Measurements from ENCODE around the gene CCBE1. TPM values are rescaled to one million over a fixed set of nuclear protein-coding genes. Genes with fewer than 3 reads are reported as not detected.

The CCBE1 gene
- total RNA-seq, 1 experiment from 2014 or later = 0.09 TPM

DNA sequence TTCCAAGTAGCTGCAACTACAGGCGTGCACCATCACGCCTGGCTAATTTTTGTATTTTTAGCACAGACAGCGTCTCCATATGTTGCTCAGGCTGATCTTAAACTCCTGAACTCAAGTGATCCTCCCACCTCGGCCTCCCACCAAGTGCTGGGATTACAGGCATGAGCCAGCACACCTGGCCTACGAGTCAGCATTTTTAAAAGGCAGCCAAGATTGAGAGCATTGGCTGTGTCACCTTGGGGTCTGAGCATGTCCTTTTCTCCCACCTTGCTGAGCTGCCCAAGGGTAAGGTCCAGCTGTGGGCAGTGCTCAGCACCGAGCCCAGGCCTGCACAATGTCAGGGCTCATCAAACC, 195.3 kb downstream of the CCBE1 start:
- Histone ChIP-seq H3K27me3 (replicated peaks; ENCODE audit: control insufficient read depth, insufficient read depth, low read length) (no peaks in the 10 kb centered on the region), H3K4me1 (no peaks in the 10 kb centered on the region), H3K4me3 (ENCODE audit: low read depth, low read length) (no peak overlapping the region), H3K36me3 (ENCODE audit: control insufficient read depth, insufficient read depth, low read length) (no peaks in the 10 kb centered on the region), H3K9me3 (no peaks in the 10 kb centered on the region)
- Mint-ChIP-seq H3K9me3 (ENCODE audit: unreplicated experiment) (no peaks in the 10 kb centered on the region), H3K27me3 (ENCODE audit: insufficient read depth, unreplicated experiment) (no peaks in the 10 kb centered on the region), H3K4me3 (ENCODE audit: unreplicated experiment) (no peak overlapping the region), H3K4me1 (ENCODE audit: low read depth, unreplicated experiment) (no peaks in the 10 kb centered on the region), H3K27ac (ENCODE audit: unreplicated experiment) (no peak overlapping the region), H3K36me3 (ENCODE audit: insufficient read depth, unreplicated experiment) (no peaks in the 10 kb centered on the region)
- POLR2A ChIA-PET = no interaction called here
- TF ChIP-seq, protein P1, sequence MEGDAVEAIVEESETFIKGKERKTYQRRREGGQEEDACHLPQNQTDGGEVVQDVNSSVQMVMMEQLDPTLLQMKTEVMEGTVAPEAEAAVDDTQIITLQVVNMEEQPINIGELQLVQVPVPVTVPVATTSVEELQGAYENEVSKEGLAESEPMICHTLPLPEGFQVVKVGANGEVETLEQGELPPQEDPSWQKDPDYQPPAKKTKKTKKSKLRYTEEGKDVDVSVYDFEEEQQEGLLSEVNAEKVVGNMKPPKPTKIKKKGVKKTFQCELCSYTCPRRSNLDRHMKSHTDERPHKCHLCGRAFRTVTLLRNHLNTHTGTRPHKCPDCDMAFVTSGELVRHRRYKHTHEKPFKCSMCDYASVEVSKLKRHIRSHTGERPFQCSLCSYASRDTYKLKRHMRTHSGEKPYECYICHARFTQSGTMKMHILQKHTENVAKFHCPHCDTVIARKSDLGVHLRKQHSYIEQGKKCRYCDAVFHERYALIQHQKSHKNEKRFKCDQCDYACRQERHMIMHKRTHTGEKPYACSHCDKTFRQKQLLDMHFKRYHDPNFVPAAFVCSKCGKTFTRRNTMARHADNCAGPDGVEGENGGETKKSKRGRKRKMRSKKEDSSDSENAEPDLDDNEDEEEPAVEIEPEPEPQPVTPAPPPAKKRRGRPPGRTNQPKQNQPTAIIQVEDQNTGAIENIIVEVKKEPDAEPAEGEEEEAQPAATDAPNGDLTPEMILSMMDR (IDR thresholded peaks at IDR 0.05; ENCODE audit: insufficient read depth in 1 of 2, low read depth in 1 of 2, low read length in 1 of 2, severe bottlenecking in 1 of 2, unreplicated experiment in 1 of 2) = no peak
- no peak for DNase-seq
- intact Hi-C loops (cut with micrococcal nuclease; ENCODE audit: unreplicated experiment) = no loop called here
- CTCF ChIA-PET = no interaction called here
- no TSS peak for BruUV-seq (replicated peaks)

DNA sequence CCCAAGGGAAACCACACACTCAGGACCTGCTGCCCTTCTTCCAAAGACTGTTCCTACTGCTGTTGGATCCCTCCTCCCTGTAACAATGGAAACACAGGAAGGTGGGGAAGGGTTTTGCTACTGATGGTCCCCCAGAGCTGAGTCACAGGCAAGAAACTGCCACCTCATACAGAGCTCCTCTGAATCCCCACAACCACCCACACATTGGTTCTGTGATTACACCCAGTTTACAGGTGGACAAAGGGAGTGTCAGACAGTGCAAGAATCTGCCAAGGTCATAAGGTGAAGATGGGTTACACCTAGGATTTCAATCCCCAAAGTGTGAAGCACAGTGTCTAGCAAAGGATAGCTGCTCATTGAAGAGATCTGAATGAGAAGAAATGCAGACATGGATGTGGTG, 196.5 kb downstream of the CCBE1 start:
- H3K9me3 Mint-ChIP-seq (ENCODE audit: unreplicated experiment) = no peaks in the 10 kb centered on the region
- H3K4me1 Mint-ChIP-seq (ENCODE audit: low read depth, unreplicated experiment) = no peaks in the 10 kb centered on the region
- DNase-seq = no peak
- TF ChIP-seq, protein P1 (IDR thresholded peaks at IDR 0.05; ENCODE audit: insufficient read depth in 1 of 2, low read depth in 1 of 2, low read length in 1 of 2, severe bottlenecking in 1 of 2, unreplicated experiment in 1 of 2) = no peak
- Histone ChIP-seq H3K4me1 (no peaks in the 10 kb centered on the region), H3K36me3 (ENCODE audit: control insufficient read depth, insufficient read depth, low read length) (no peaks in the 10 kb centered on the region), H3K27me3 (replicated peaks; ENCODE audit: control insufficient read depth, insufficient read depth, low read length) (no peaks in the 10 kb centered on the region), H3K4me3 (ENCODE audit: low read depth, low read length) (no peak overlapping the region), H3K9me3 (no peaks in the 10 kb centered on the region)
- BruUV-seq (replicated peaks) = no TSS peak
- no peak overlapping the region for H3K4me3 Mint-ChIP-seq (ENCODE audit: unreplicated experiment)
- CTCF ChIA-PET = no interaction called here
- intact Hi-C loops (cut with micrococcal nuclease; ENCODE audit: unreplicated experiment) = no loop called here
- H3K36me3 Mint-ChIP-seq (ENCODE audit: insufficient read depth, unreplicated experiment) = no peaks in the 10 kb centered on the region
- no peak overlapping the region for H3K27ac Mint-ChIP-seq (ENCODE audit: unreplicated experiment)
- no peaks in the 10 kb centered on the region for H3K27me3 Mint-ChIP-seq (ENCODE audit: insufficient read depth, unreplicated experiment)
- POLR2A ChIA-PET = no interaction called here

DNA sequence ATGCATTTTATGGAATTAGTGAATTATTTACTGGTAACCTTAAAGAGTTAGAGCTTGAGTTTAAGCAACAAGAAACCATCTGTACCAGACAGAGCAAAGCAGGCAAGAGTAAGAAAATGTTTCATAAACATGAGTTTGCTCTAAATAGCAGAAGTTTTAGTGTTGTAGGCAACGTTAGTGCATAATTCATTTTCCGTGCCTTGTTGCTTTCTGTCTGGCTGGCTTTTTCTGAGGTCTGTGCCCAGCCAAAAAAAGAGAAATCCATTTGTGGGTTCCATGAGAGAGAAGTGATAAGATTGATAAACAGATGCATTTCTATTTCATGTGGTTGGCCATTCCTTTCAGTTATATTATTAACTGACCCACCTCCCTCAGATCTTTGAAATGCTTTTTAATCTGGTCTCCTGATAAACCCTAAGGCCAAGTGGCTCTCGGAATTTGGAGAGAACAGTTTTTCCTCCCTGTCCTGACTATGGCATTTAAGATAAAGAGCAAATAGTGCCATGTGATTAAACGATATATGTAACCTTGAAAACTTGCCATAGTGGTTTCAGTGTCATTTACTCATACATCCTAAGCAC, 198.6 kb downstream of the CCBE1 start:
- H3K4me3 ChIP-seq (ENCODE audit: low read depth, low read length) = no peak overlapping the region
- POLR2A ChIA-PET = no interaction called here
- H3K4me3 Mint-ChIP-seq (ENCODE audit: unreplicated experiment) = no peak overlapping the region
- no peaks in the 10 kb centered on the region for H3K27me3 Mint-ChIP-seq (ENCODE audit: insufficient read depth, unreplicated experiment)
- CTCF ChIA-PET = no interaction called here
- no peaks in the 10 kb centered on the region for H3K9me3 Mint-ChIP-seq (ENCODE audit: unreplicated experiment)
- TF ChIP-seq, protein P1 (IDR thresholded peaks at IDR 0.05; ENCODE audit: insufficient read depth in 1 of 2, low read depth in 1 of 2, low read length in 1 of 2, severe bottlenecking in 1 of 2, unreplicated experiment in 1 of 2) = no peak
- H3K36me3 ChIP-seq (ENCODE audit: control insufficient read depth, insufficient read depth, low read length) = no peaks in the 10 kb centered on the region
- H3K9me3 ChIP-seq = no peaks in the 10 kb centered on the region
- H3K4me1 Mint-ChIP-seq (ENCODE audit: low read depth, unreplicated experiment) = no peaks in the 10 kb centered on the region
- H3K4me1 ChIP-seq = no peaks in the 10 kb centered on the region
- DNase-seq = no peak
- H3K27ac Mint-ChIP-seq (ENCODE audit: unreplicated experiment) = no peak overlapping the region
- intact Hi-C loops (cut with micrococcal nuclease; ENCODE audit: unreplicated experiment) = no loop called here
- BruUV-seq (replicated peaks) = no TSS peak
- H3K36me3 Mint-ChIP-seq (ENCODE audit: insufficient read depth, unreplicated experiment) = no peaks in the 10 kb centered on the region
- H3K27me3 ChIP-seq (replicated peaks; ENCODE audit: control insufficient read depth, insufficient read depth, low read length) = no peaks in the 10 kb centered on the region
